A673 (cell line): ENCODE measurements around the gene SYS1. TPM values are rescaled to one million over a fixed set of nuclear protein-coding genes. Genes with fewer than 3 reads are reported as not detected.
A peak's percentile ranks its signal among the peaks of the same experiment; 100 is the strongest.

Experiments
- Bru-seq: library from RNA; stranded (reverse); fragments of 400-500 nt; gene quantifications from one replicate; lab custom pipeline; 2021; lab: Mats Ljungman, UMichigan
- BruChase-seq, 2 experiments: library from RNA; stranded (reverse); fragments of 400-500 nt; gene quantifications; one replicate each; lab custom pipeline; 2021; lab: Mats Ljungman, UMichigan
- BruUV-seq: library from RNA; stranded (reverse); fragments of 400-500 nt; replicated peaks from 2 replicates; lab custom pipeline; 2021; lab: Mats Ljungman, UMichigan
- CTCF ChIA-PET: fragments of 300-600 bp; sonication (Branson Sonifier 250); formaldehyde crosslinking; loops from one replicate; lab custom pipeline; 2022; ENCODE audit warnings: antibody characterized with exemption; lab: Charles Lee
- POLR2A ChIA-PET: fragments of 300-600 bp; sonication (Branson Sonifier 250); formaldehyde crosslinking; loops from one replicate; lab custom pipeline; 2022; ENCODE audit warnings: antibody characterized with exemption; ENCODE audit not compliant: low non-redundant PET; lab: Charles Lee
- DNase-seq: peaks from one replicate; pipeline ENCODE4 v3.0.0-alpha.2; 2015; ENCODE audit warnings: low spot score
- H3K27ac ChIP-seq: fragments of 200-600 bp; sonication (generic); 2 replicates; pipeline ENCODE4 v1.5.1; 2016; ENCODE audit warnings: mixed run types, low read depth, mild to moderate bottlenecking, mixed read lengths, antibody characterized with exemption, low read length; ENCODE audit not compliant: poor library complexity, severe bottlenecking
- H3K27me3 ChIP-seq: fragments of 200-600 bp; sonication (generic); replicated peaks from 2 replicates; pipeline ENCODE4 v1.6.1; 2017; ENCODE audit warnings: mixed run types, low read depth, mild to moderate bottlenecking, mixed read lengths, antibody characterized with exemption, low read length; ENCODE audit not compliant: insufficient read depth, poor library complexity
- H3K36me3 ChIP-seq: fragments of 200-600 bp; sonication (generic); 2 replicates; pipeline ENCODE4 v1.6.1; 2016; ENCODE audit warnings: mixed run types, mild to moderate bottlenecking, mixed read lengths, antibody characterized with exemption, low read length; ENCODE audit not compliant: insufficient read depth, poor library complexity, severe bottlenecking
- H3K4me1 ChIP-seq: fragments of 200-600 bp; sonication (generic); 2 replicates; pipeline ENCODE4 v1.6.1; 2017; ENCODE audit warnings: mixed run types, mild to moderate bottlenecking, mixed read lengths, antibody characterized with exemption, low read length; ENCODE audit not compliant: insufficient read depth, poor library complexity, severe bottlenecking
- H3K4me3 ChIP-seq: fragments of 200-600 bp; sonication (generic); 2 replicates; pipeline ENCODE4 v1.5.1; 2016; ENCODE audit warnings: low read depth, mixed run types, mild to moderate bottlenecking, mixed read lengths, low read length; ENCODE audit not compliant: poor library complexity, severe bottlenecking
- H3K9me3 ChIP-seq: fragments of 200-600 bp; sonication (generic); 2 replicates; pipeline ENCODE4 v1.6.1; 2016; ENCODE audit warnings: mixed run types, low read depth, mild to moderate bottlenecking, mixed read lengths, antibody characterized with exemption, low read length; ENCODE audit not compliant: poor library complexity, severe bottlenecking
- CTCF ChIP-seq: fragments of 300-800, 200-600 bp; sonication (generic); conservative IDR thresholded peaks from 2 replicates; pipeline ENCODE4 v1.5.1; 2017; ENCODE audit warnings: low read depth, mild to moderate bottlenecking, antibody characterized with exemption, low read length, moderate library complexity, mixed read lengths
- EZH2 ChIP-seq: fragments of 200-600 bp; sonication (generic); IDR thresholded peaks from 2 replicates; pipeline ENCODE4 v1.6.1; 2017; ENCODE audit warnings: borderline replicate concordance, low read depth, mild to moderate bottlenecking, mixed read lengths, antibody characterized with exemption, low read length; ENCODE audit not compliant: poor library complexity, severe bottlenecking
- intact Hi-C: fragments of 100-400 bp; cut with micrococcal nuclease; formaldehyde crosslinking; loops from one replicate; pipeline ENCODE4 v1.10.0; 2022; ENCODE audit not compliant: unreplicated experiment
- long read RNA-seq: library from polyadenylated mRNA; stranded (forward); transcript quantifications from one replicate; pipeline ENCODE4 v2.0.0, GENCODE V29; 2022
- total RNA-seq: library from RNA; stranded (reverse); gene quantifications from 2 replicates; pipeline ENCODE4 v1.2.3, GENCODE V29; 2021

SYS1 gene
- total RNA-seq = 20.0 and 22.8 TPM in 2 replicates
- percentile 69 among the genes with signal in this experiment for Bru-seq, nascent RNA
- percentile 82 among the genes with signal in this experiment for BruChase-seq, experiment 1, labeled RNA remaining after a 2-hour chase
- percentile 88 among the genes with signal in this experiment for BruChase-seq, experiment 2, labeled RNA remaining after a 6-hour chase
- long read RNA-seq, transcript SYS1-201 (4 exons, 2,862 nt) = major isoform, 21 of 38 reads
- long read RNA-seq, transcript SYS1-205 (3 exons, 433 nt) = minor isoform, 10 of 38 reads
- long read RNA-seq, partial matches to known transcripts = 0 of 38 reads
- long read RNA-seq, other reads (novel, unspliced or antisense) = 4 of 38 reads

GRCh38 chr20:45362804-45363610 lies at the start of gene SYS1:
TSS of gene SYS1 (plus strand) at chr20:45363156. CDS start at chr20:45363532, 376 bp downstream.
- intact Hi-C loops = loop anchor here (2.0 kb wide), 1 partner anchor 74 kb away; no protein-coding TSS in a partner anchor
- TF ChIP-seq CTCF (peak; percentile 92), EZH2 (no peak)
- no peaks in the 10 kb centered on the region for H3K9me3 ChIP-seq
- POLR2A ChIA-PET = interaction anchor here (0.6 kb wide), 2 partner anchors 16 to 74 kb away, joined by 3 to 4 read pairs; no protein-coding TSS in a partner anchor
- peak within 1 kb of the TSS; percentile 65 for H3K4me3 ChIP-seq
- peaks cover 15% of the 10 kb centered on the region for H3K4me1 ChIP-seq
- no TSS peak for BruUV-seq
- no peaks in the 10 kb centered on the region for H3K27me3 ChIP-seq
- H3K27ac ChIP-seq = peak within 1 kb of the TSS; percentile 93
- peak; percentile 99 for DNase-seq
- CTCF ChIA-PET = interaction anchor here (0.6 to 2.7 kb wide), 13 partner anchors 10 to 408 kb away, joined by 3 to 35 read pairs (median 4); partner anchors contain the start of genes PIGT and SDC4
- H3K36me3 ChIP-seq = peaks cover 16% of the 10 kb centered on the region

- H3K4me1 ChIP-seq = peaks cover 1% of the 10 kb centered on the region
- H3K36me3 ChIP-seq = no peaks in the 10 kb centered on the region
- ChIA-PET CTCF (interaction anchor here (0.5 kb wide), 1 partner anchor 951 kb away, joined by 6 read pairs; no protein-coding TSS in a partner anchor), POLR2A (no interaction called here)
- DNase-seq = no peak
- no TSS peak for BruUV-seq
- H3K27ac ChIP-seq = no peak overlapping the region
- H3K4me3 ChIP-seq = no peak overlapping the region
- H3K9me3 ChIP-seq = no peaks in the 10 kb centered on the region
- TF ChIP-seq CTCF = no peak
- H3K27me3 ChIP-seq = peaks cover 4% of the 10 kb centered on the region
- intact Hi-C loops = no loop called here
These were observed 49.0 kb upstream of the SYS1 start for GRCh38 chr20:45313943-45314342.

- ChIA-PET POLR2A (no interaction called here), CTCF (interaction anchor here (1.0 kb wide), 1 partner anchor 58 kb away, joined by 3 read pairs; no protein-coding TSS in a partner anchor)
- H3K27ac ChIP-seq = no peak overlapping the region
- DNase-seq = no peak
- H3K9me3 ChIP-seq = no peaks in the 10 kb centered on the region
- BruUV-seq = no TSS peak
- H3K4me1 ChIP-seq = peaks cover 7% of the 10 kb centered on the region
- H3K36me3 ChIP-seq = no peaks in the 10 kb centered on the region
- intact Hi-C loops = loop anchor here (5.0 kb wide), 1 partner anchor 457 kb away; no protein-coding TSS in a partner anchor
- no peak overlapping the region for H3K4me3 ChIP-seq
- H3K27me3 ChIP-seq = peaks cover 4% of the 10 kb centered on the region
- no peak for TF ChIP-seq EZH2
- no peak for TF ChIP-seq CTCF
These were observed 47.3 kb upstream of the SYS1 start for GRCh38 chr20:45315672-45316071.
